ENCODE measurements around the gene ANKRD65. TPM values are rescaled to one million over a fixed set of nuclear protein-coding genes. Genes with fewer than 3 reads are reported as not detected.
"Not testable (repeated sequence)": the region's sequence is repeated elsewhere in the genome, so short reads cannot be mapped to it uniquely, and the experiment has no call there.

Gene ANKRD65
- total RNA-seq, 1 experiment from 2014 or later = not detected

GRCh38 chr1:1370094-1370493, 51.0 kb downstream of the ANKRD65 start:
- in situ Hi-C loops (cut with HindIII; ENCODE audit: low pct_unique_long_range_greater_than_20kb, low sequenced_read_pairs); DNase-seq (ENCODE audit: low read depth, low spot score): not testable (repeated sequence)

Other genes with a start within 250 kb of the ANKRD65 start
- not detected in 2 replicates for gene TTLL10, start 247.4 kb downstream of the ANKRD65 start, total RNA-seq (2014; rRNA removed; shearing (Covaris generic))
- not detected in 2 replicates for gene TNFRSF18, start 214.7 kb downstream of the ANKRD65 start, total RNA-seq (2014; rRNA removed; shearing (Covaris generic))
- gene TNFRSF4, start 207.1 kb downstream of the ANKRD65 start, total RNA-seq (2014; rRNA removed; shearing (Covaris generic)) = not detected in 2 replicates
- gene SDF4, start 189.3 kb downstream of the ANKRD65 start, total RNA-seq (2014; rRNA removed; shearing (Covaris generic)) = 94.2 and 97.3 TPM in 2 replicates
- gene B3GALT6, start 189.0 kb downstream of the ANKRD65 start, total RNA-seq (2014; rRNA removed; shearing (Covaris generic)) = 25.9 and 29.0 TPM in 2 replicates
- gene C1QTNF12, start 174.6 kb downstream of the ANKRD65 start, total RNA-seq (2014; rRNA removed; shearing (Covaris generic)) = not detected in 2 replicates
- gene UBE2J2, start 147.4 kb downstream of the ANKRD65 start, total RNA-seq (2014; rRNA removed; shearing (Covaris generic)) = 37.8 and 41.9 TPM in 2 replicates
- gene SCNN1D, start 140.8 kb downstream of the ANKRD65 start, total RNA-seq (2014; rRNA removed; shearing (Covaris generic)) = 0.71 and 1.3 TPM in 2 replicates
- 14.2 and 14.5 TPM in 2 replicates for gene ACAP3, start 113.3 kb downstream of the ANKRD65 start, total RNA-seq (2014; rRNA removed; shearing (Covaris generic))
- gene PUSL1, start 112.7 kb downstream of the ANKRD65 start, total RNA-seq (2014; rRNA removed; shearing (Covaris generic)) = 9.9 and 15.5 TPM in 2 replicates
- 60.1 and 63.5 TPM in 2 replicates for gene INTS11, start 96.6 kb downstream of the ANKRD65 start, total RNA-seq (2014; rRNA removed; shearing (Covaris generic))
- 19.6 and 22.2 TPM in 2 replicates for gene CPTP, start 96.5 kb downstream of the ANKRD65 start, total RNA-seq (2014; rRNA removed; shearing (Covaris generic))
- not detected in 2 replicates for gene TAS1R3, start 90.0 kb downstream of the ANKRD65 start, total RNA-seq (2014; rRNA removed; shearing (Covaris generic))
- 41.4 and 42.8 TPM in 2 replicates for gene DVL1, start 71.9 kb downstream of the ANKRD65 start, total RNA-seq (2014; rRNA removed; shearing (Covaris generic))
- 0.08 TPM in 1 of 2 replicates, not detected in the other for gene MXRA8, start 62.7 kb downstream of the ANKRD65 start, total RNA-seq (2014; rRNA removed; shearing (Covaris generic))
- gene AURKAIP1, start 46.1 kb downstream of the ANKRD65 start, total RNA-seq (2014; rRNA removed; shearing (Covaris generic)) = 136 and 146 TPM in 2 replicates
- gene CCNL2, start 21.9 kb downstream of the ANKRD65 start, total RNA-seq (2014; rRNA removed; shearing (Covaris generic)) = 67.7 and 78.7 TPM in 2 replicates
- gene MRPL20, start 14.0 kb downstream of the ANKRD65 start, total RNA-seq (2014; rRNA removed; shearing (Covaris generic)) = 112 and 124 TPM in 2 replicates
- 11.7 and 15.3 TPM in 2 replicates for gene VWA1, start 14.4 kb upstream of the ANKRD65 start, total RNA-seq (2014; rRNA removed; shearing (Covaris generic))
- gene ATAD3C, start 28.4 kb upstream of the ANKRD65 start, total RNA-seq (2014; rRNA removed; shearing (Covaris generic)) = 0.05 TPM in 1 of 2 replicates, not detected in the other
- gene ATAD3B, start 50.5 kb upstream of the ANKRD65 start, total RNA-seq (2014; rRNA removed; shearing (Covaris generic)) = 31.3 and 36.3 TPM in 2 replicates
- 32.1 and 36.5 TPM in 2 replicates for gene ATAD3A, start 90.9 kb upstream of the ANKRD65 start, total RNA-seq (2014; rRNA removed; shearing (Covaris generic))
- 0.29 TPM in 1 of 2 replicates, not detected in the other for gene TMEM240, start 119.3 kb upstream of the ANKRD65 start, total RNA-seq (2014; rRNA removed; shearing (Covaris generic))
- gene SSU72, start 153.6 kb upstream of the ANKRD65 start, total RNA-seq (2014; rRNA removed; shearing (Covaris generic)) = 56.5 TPM in 2 replicates
- 6.6 and 7.1 TPM in 2 replicates for gene FNDC10, start 178.9 kb upstream of the ANKRD65 start, total RNA-seq (2014; rRNA removed; shearing (Covaris generic))
- 17.8 and 22.7 TPM in 2 replicates for gene MIB2, start 194.2 kb upstream of the ANKRD65 start, total RNA-seq (2014; rRNA removed; shearing (Covaris generic))
- not detected in 2 replicates for gene MMP23B, start 210.9 kb upstream of the ANKRD65 start, total RNA-seq (2014; rRNA removed; shearing (Covaris generic))
- gene CDK11B, start 237.7 kb upstream of the ANKRD65 start, total RNA-seq (2014; rRNA removed; shearing (Covaris generic)) = 4.4 and 6.6 TPM in 2 replicates